MM.1S (cell line): ENCODE results near the gene EN1.

Experiments used
- DNase-seq: peaks from one replicate; pipeline ENCODE4 v3.0.0-alpha.2; 2015
- H2AFZ ChIP-seq: fragments of 300-600 bp; sonication (generic); 2 replicates; pipeline ENCODE4 v1.6.0; 2016; ENCODE audit warnings: antibody characterized with exemption, low read length
- H3F3A ChIP-seq: fragments of 300-600 bp; sonication (generic); 2 replicates; pipeline ENCODE4 v1.6.1; 2016; ENCODE audit warnings: mild to moderate bottlenecking, antibody characterized with exemption, low read length, moderate library complexity, mixed read lengths; ENCODE audit not compliant: insufficient read depth
- H3K27ac ChIP-seq: fragments of 300-600 bp; sonication (generic); 2 replicates; pipeline ENCODE4 v1.5.1; 2016; ENCODE audit warnings: mild to moderate bottlenecking, low read length
- H3K27me3 ChIP-seq: fragments of 300-600 bp; sonication (generic); replicated peaks from 2 replicates; pipeline ENCODE4 v1.6.0; 2016; ENCODE audit warnings: low read length; ENCODE audit not compliant: insufficient read depth
- H3K36me3 ChIP-seq: fragments of 300-600 bp; sonication (generic); replicated peaks from 2 replicates; pipeline ENCODE4 v1.6.1; 2016; ENCODE audit warnings: mild to moderate bottlenecking, low read length, mixed read lengths; ENCODE audit not compliant: insufficient read depth
- H3K4me1 ChIP-seq: fragments of 300-600 bp; sonication (generic); 2 replicates; pipeline ENCODE4 v1.6.1; 2016; ENCODE audit warnings: low read length, mixed read lengths
- H3K4me2 ChIP-seq: fragments of 300-600 bp; sonication (generic); 2 replicates; pipeline ENCODE4 v1.6.0; 2016; ENCODE audit warnings: low read depth, low read length
- H3K4me3 ChIP-seq: fragments of 300-600 bp; sonication (generic); 2 replicates; pipeline ENCODE4 v1.5.1; 2016; ENCODE audit warnings: low read length, mixed read lengths
- H3K79me2 ChIP-seq: fragments of 300-600 bp; sonication (generic); 2 replicates; pipeline ENCODE4 v1.6.1; 2016; ENCODE audit warnings: mixed run types, low read length, mixed read lengths
- H3K9ac ChIP-seq: fragments of 300-600 bp; sonication (generic); 2 replicates; pipeline ENCODE4 v1.6.1; 2016; ENCODE audit warnings: low read length, mixed read lengths
- H3K9me2 ChIP-seq: fragments of 300-600 bp; sonication (generic); replicated peaks from 2 replicates; pipeline ENCODE4 v1.6.1; 2016; ENCODE audit warnings: mild to moderate bottlenecking, low read length, mixed read lengths; ENCODE audit not compliant: insufficient read depth
- H3K9me3 ChIP-seq: fragments of 300-600 bp; sonication (generic); replicated peaks from 2 replicates; pipeline ENCODE4 v1.6.1; 2016; ENCODE audit warnings: mild to moderate bottlenecking, low read length, mixed read lengths; ENCODE audit not compliant: insufficient read depth
- H4K20me1 ChIP-seq: fragments of 300-600 bp; sonication (generic); 2 replicates; pipeline ENCODE4 v1.6.1; 2016; ENCODE audit warnings: mild to moderate bottlenecking, low read length, moderate library complexity, mixed read lengths; ENCODE audit not compliant: insufficient read depth
- CTCF ChIP-seq: fragments of 300-600 bp; sonication (generic); IDR thresholded peaks from 2 replicates; pipeline ENCODE4 v1.5.1; 2016; ENCODE audit warnings: antibody characterized with exemption, low read length, mixed read lengths
- EZH2 ChIP-seq: fragments of 300-600 bp; sonication (generic); optimal IDR thresholded peaks from 2 replicates; pipeline ENCODE3; 2017; ENCODE audit warnings: low read depth, mild to moderate bottlenecking, antibody characterized with exemption, low read length, mixed read lengths
- EZH2phosphoT487 ChIP-seq: fragments of 300-600 bp; sonication (generic); IDR thresholded peaks from 2 replicates; pipeline ENCODE4 v1.6.1; 2018; ENCODE audit warnings: antibody characterized with exemption, low read length

The EN1 gene

GRCh38 chr2:118805064-118805690, 42.3 kb downstream of the EN1 start:
- H3K79me2 ChIP-seq = no peaks in the 10 kb centered on the region
- DNase-seq = no peak
- H3K4me2 ChIP-seq = no peak overlapping the region
- no peaks in the 10 kb centered on the region for H3F3A ChIP-seq
- no peaks in the 10 kb centered on the region for H4K20me1 ChIP-seq
- H3K9ac ChIP-seq = no peak overlapping the region
- TF ChIP-seq CTCF (no peak), EZH2 (no peak), EZH2phosphoT487 (no peak)
- H3K4me1 ChIP-seq = no peaks in the 10 kb centered on the region
- no peak overlapping the region for H2AFZ ChIP-seq
- no peak overlapping the region for H3K4me3 ChIP-seq
- H3K9me2 ChIP-seq = no peaks in the 10 kb centered on the region
- no peaks in the 10 kb centered on the region for H3K9me3 ChIP-seq
- no peaks in the 10 kb centered on the region for H3K36me3 ChIP-seq
- H3K27ac ChIP-seq = no peak overlapping the region
- no peaks in the 10 kb centered on the region for H3K27me3 ChIP-seq

GRCh38 chr2:118803012-118803411, 44.4 kb downstream of the EN1 start:
- Histone ChIP-seq H3K36me3 (no peaks in the 10 kb centered on the region), H3K9me3 (no peaks in the 10 kb centered on the region), H3K4me1 (no peaks in the 10 kb centered on the region), H3K9ac (no peak overlapping the region), H3F3A (no peaks in the 10 kb centered on the region), H3K27me3 (no peaks in the 10 kb centered on the region), H4K20me1 (no peaks in the 10 kb centered on the region), H3K79me2 (no peaks in the 10 kb centered on the region), H3K4me3 (no peak overlapping the region), H3K4me2 (no peak overlapping the region), H3K9me2 (no peaks in the 10 kb centered on the region), H3K27ac (no peak overlapping the region), H2AFZ (no peak overlapping the region)
- TF ChIP-seq CTCF (no peak), EZH2 (no peak), EZH2phosphoT487 (no peak)
- no peak for DNase-seq

GRCh38 chr2:118801151-118801550, 46.3 kb downstream of the EN1 start:
- H3K79me2 ChIP-seq = no peaks in the 10 kb centered on the region
- no peaks in the 10 kb centered on the region for H3K9me3 ChIP-seq
- no peaks in the 10 kb centered on the region for H3K36me3 ChIP-seq
- no peaks in the 10 kb centered on the region for H3K9me2 ChIP-seq
- H3K9ac ChIP-seq = no peak overlapping the region
- H3K27me3 ChIP-seq = no peaks in the 10 kb centered on the region
- no peak overlapping the region for H3K4me2 ChIP-seq
- no peak for DNase-seq
- no peak overlapping the region for H3K4me3 ChIP-seq
- no peaks in the 10 kb centered on the region for H3K4me1 ChIP-seq
- H3F3A ChIP-seq = no peaks in the 10 kb centered on the region
- TF ChIP-seq EZH2phosphoT487 (no peak), CTCF (no peak), EZH2 (no peak)
- no peaks in the 10 kb centered on the region for H4K20me1 ChIP-seq
- H3K27ac ChIP-seq = no peak overlapping the region
- no peak overlapping the region for H2AFZ ChIP-seq
